ENCODE measurements around the gene MRPS26.

DNA sequence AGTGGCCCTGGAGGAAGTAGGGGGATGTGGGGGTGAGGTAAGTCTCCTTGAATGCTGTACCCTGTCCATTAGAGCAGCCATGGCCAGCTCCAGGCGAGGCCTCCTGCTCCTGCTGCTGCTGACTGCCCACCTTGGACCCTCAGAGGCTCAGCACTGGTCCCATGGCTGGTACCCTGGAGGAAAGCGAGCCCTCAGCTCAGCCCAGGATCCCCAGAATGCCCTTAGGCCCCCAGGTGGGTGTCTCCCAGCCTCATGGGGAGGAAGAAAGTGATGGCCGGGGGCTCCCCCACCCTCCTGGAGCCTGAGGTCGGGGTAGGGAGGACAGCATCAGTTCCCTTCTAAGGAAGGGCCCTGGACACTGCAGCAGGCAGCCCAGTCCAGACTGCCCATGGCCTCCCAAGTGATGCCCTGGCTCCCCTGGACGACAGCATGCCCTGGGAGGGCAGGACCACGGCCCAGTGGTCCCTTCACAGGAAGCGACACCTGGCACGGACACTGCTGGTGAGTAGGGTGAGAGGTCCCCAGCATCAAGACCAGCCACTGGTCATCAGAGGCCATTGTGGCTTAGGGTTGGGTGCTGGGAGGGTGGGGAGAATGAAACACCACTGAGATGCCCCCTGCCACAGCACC is 1.4 kb upstream of the MRPS26 start:
- TF ChIP-seq POLR2A (IDR thresholded peaks at IDR 0.05), result no peak
- TF ChIP-seq, protein P1, sequence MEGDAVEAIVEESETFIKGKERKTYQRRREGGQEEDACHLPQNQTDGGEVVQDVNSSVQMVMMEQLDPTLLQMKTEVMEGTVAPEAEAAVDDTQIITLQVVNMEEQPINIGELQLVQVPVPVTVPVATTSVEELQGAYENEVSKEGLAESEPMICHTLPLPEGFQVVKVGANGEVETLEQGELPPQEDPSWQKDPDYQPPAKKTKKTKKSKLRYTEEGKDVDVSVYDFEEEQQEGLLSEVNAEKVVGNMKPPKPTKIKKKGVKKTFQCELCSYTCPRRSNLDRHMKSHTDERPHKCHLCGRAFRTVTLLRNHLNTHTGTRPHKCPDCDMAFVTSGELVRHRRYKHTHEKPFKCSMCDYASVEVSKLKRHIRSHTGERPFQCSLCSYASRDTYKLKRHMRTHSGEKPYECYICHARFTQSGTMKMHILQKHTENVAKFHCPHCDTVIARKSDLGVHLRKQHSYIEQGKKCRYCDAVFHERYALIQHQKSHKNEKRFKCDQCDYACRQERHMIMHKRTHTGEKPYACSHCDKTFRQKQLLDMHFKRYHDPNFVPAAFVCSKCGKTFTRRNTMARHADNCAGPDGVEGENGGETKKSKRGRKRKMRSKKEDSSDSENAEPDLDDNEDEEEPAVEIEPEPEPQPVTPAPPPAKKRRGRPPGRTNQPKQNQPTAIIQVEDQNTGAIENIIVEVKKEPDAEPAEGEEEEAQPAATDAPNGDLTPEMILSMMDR (IDR thresholded peaks at IDR 0.05), result no peak
